Measurements from ENCODE around the gene LARGE1. TPM values are rescaled to one million over a fixed set of nuclear protein-coding genes. Genes with fewer than 3 reads are reported as not detected.
A peak's percentile ranks its signal among the peaks of the same experiment; 100 is the strongest.
"Not testable (repeated sequence)": the region's sequence is repeated elsewhere in the genome, so short reads cannot be mapped to it uniquely, and the experiment has no call there.

Gene LARGE1
- total and polyA plus RNA-seq, 2 of the 13 experiments (the other 11 are each of a cell fraction or from before 2014, with no cell fraction given): 8.4 to 11.0 TPM

- FAIRE-seq: no peak
- Histone ChIP-seq H3K36me3 (replicated peaks in 1 of 2; ENCODE audit: control insufficient read depth in 1 of 2, insufficient read depth in 2 of 2, low read length in 2 of 2) (no peaks in the 10 kb centered on the region; a peak in 1 of 5 replicates), H3K4me3 (replicated peaks in 1 of 3; ENCODE audit: insufficient read depth in 1 of 3, low read depth in 2 of 3, low read length in 3 of 3) (no peak overlapping the region), H3K27ac (ENCODE audit: extremely low read length, insufficient read depth, low read length) (no peak overlapping the region), H3K9ac (ENCODE audit: insufficient read depth, low read depth, low read length) (no peak overlapping the region), H3K9me3 (ENCODE audit: low read length) (peaks cover 9% of the 10 kb centered on the region; the same call in 1 of the 2 replicates), H3K4me1 (ENCODE audit: insufficient read depth, low read length) (peaks cover 14% of the 10 kb centered on the region; the same call in 1 of the 2 replicates), H3K79me2 (ENCODE audit: insufficient read depth, low read length) (no peaks in the 10 kb centered on the region), H4K20me1 (ENCODE audit: insufficient read depth, low read length) (no peaks in the 10 kb centered on the region), H2AFZ (ENCODE audit: low read length) (no peak overlapping the region), H3K4me2 (ENCODE audit: low read depth, low read length) (no peak overlapping the region), H3K27me3 (ENCODE audit: control insufficient read depth in 1 of 2, insufficient read depth in 2 of 2, low read length in 2 of 2) (no peaks in the 10 kb centered on the region)
- DNase-seq (ENCODE audit: low spot score): no peak
- no TSS peak for BruUV-seq (replicated peaks)
- ChIA-PET CTCF (ENCODE audit: low intra/inter-chr PET ratio, low total read pairs) (no interaction called here), POLR2A (no interaction called here)
- in situ Hi-C loops (cut with HindIII; ENCODE audit: extremely low pct_ligation_motif_present, low pct_unique_long_range_greater_than_20kb): no loop called here
- intact Hi-C loops (cut with micrococcal nuclease; ENCODE audit: unreplicated experiment): no loop called here
- TF ChIP-seq HOXA9 (CRISPR knock-in tag; IDR thresholded peaks at IDR 0.05; ENCODE audit: borderline replicate concordance): no peak
- peak; percentile 99 for TF ChIP-seq ZNF317 (CRISPR knock-in tag; IDR thresholded peaks at IDR 0.05)
- peak; percentile 65; the same call in 1 of the 2 replicates for TF ChIP-seq ZNF136 (CRISPR knock-in tag; IDR thresholded peaks at IDR 0.05; ENCODE audit: low read depth)
- WGBS (ENCODE audit: low lambda C conversion rate): 97% methylated on average over 2 of the region's 2 CpGs
- no peak for ATAC-seq
These were observed 458.4 kb downstream of the LARGE1 start for GRCh38 chr22:33461698-33462434.

GRCh38 chr22:33461245-33461644, 459.0 kb downstream of the LARGE1 start:
- DNase-seq (ENCODE audit: low spot score); H3K4me2 ChIP-seq (ENCODE audit: low read depth, low read length); H4K20me1 ChIP-seq (ENCODE audit: insufficient read depth, low read length); H3K9ac ChIP-seq (ENCODE audit: insufficient read depth, low read depth, low read length); H3K79me2 ChIP-seq (ENCODE audit: insufficient read depth, low read length); H3K9me3 ChIP-seq (ENCODE audit: low read length); H2AFZ ChIP-seq (ENCODE audit: low read length); H3K36me3 ChIP-seq (replicated peaks in 1 of 2; ENCODE audit: control insufficient read depth in 1 of 2, insufficient read depth in 2 of 2, low read length in 2 of 2); BruUV-seq (replicated peaks); intact Hi-C loops (cut with micrococcal nuclease; ENCODE audit: unreplicated experiment); in situ Hi-C loops (cut with HindIII; ENCODE audit: extremely low pct_ligation_motif_present, low pct_unique_long_range_greater_than_20kb); H3K4me3 ChIP-seq (replicated peaks in 1 of 3; ENCODE audit: insufficient read depth in 1 of 3, low read depth in 2 of 3, low read length in 3 of 3); FAIRE-seq; ATAC-seq; CTCF ChIA-PET (ENCODE audit: low intra/inter-chr PET ratio, low total read pairs); POLR2A ChIA-PET; H3K27ac ChIP-seq (ENCODE audit: extremely low read length, insufficient read depth, low read length); H3K27me3 ChIP-seq (ENCODE audit: control insufficient read depth in 1 of 2, insufficient read depth in 2 of 2, low read length in 2 of 2): not testable (repeated sequence)
- 90% methylated on average over 1 of the region's 1 CpG for WGBS (ENCODE audit: low lambda C conversion rate)
- peaks cover 11% of the 10 kb centered on the region; the same call in 1 of the 2 replicates for H3K4me1 ChIP-seq (ENCODE audit: insufficient read depth, low read length)
